ENCODE data around the gene TGFB1I1.
A peak's percentile ranks its signal among the peaks of the same experiment; 100 is the strongest.
"Not testable (repeated sequence)": the region's sequence is repeated elsewhere in the genome, so short reads cannot be mapped to it uniquely, and the experiment has no call there.

Gene TGFB1I1

GRCh38 chr16:31472709-31473203 lies 804 bp downstream of the TGFB1I1 start:
- DNase-seq = peak; percentile 89 to 92

DNA sequence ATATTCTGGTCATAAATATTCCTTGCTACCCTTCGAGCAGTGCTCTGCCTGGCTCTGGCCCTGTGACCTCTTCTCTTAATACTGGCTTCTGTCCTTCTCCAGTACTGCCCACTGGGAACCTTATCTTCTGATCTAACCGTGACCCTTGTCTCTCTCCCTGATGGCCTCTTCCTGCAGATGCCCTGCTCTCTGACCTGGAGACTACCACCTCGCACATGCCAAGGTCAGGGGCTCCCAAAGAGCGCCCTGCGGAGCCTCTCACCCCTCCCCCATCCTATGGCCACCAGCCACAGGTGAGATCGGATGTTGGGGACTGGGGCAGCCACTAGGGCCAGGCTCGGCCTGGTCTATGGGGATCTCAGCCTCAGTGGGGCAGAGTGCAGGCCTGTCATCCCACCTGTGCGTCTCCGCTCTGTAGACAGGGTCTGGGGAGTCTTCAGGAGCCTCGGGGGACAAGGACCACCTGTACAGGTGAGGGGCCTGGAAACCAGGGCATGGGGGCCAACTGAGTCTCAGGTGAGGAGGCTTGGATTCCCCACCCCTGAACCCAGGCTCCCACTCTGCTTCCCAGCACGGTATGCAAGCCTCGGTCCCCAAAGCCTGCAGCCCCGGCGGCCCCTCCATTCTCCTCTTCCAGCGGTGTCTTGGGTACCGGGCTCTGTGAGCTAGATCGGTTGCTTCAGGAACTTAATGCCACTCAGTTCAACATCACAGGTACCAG lies 1.5 kb downstream of the TGFB1I1 start:
- no peak for DNase-seq

- no peak for DNase-seq
Measured at GRCh38 chr16:31474173-31474714, 2.3 kb downstream of the TGFB1I1 start.

- DNase-seq = no peak
Measured at GRCh38 chr16:31474773-31475738, 3.1 kb downstream of the TGFB1I1 start.

- DNase-seq = no peak
Measured at GRCh38 chr16:31475946-31476302, 4.0 kb downstream of the TGFB1I1 start.

DNA sequence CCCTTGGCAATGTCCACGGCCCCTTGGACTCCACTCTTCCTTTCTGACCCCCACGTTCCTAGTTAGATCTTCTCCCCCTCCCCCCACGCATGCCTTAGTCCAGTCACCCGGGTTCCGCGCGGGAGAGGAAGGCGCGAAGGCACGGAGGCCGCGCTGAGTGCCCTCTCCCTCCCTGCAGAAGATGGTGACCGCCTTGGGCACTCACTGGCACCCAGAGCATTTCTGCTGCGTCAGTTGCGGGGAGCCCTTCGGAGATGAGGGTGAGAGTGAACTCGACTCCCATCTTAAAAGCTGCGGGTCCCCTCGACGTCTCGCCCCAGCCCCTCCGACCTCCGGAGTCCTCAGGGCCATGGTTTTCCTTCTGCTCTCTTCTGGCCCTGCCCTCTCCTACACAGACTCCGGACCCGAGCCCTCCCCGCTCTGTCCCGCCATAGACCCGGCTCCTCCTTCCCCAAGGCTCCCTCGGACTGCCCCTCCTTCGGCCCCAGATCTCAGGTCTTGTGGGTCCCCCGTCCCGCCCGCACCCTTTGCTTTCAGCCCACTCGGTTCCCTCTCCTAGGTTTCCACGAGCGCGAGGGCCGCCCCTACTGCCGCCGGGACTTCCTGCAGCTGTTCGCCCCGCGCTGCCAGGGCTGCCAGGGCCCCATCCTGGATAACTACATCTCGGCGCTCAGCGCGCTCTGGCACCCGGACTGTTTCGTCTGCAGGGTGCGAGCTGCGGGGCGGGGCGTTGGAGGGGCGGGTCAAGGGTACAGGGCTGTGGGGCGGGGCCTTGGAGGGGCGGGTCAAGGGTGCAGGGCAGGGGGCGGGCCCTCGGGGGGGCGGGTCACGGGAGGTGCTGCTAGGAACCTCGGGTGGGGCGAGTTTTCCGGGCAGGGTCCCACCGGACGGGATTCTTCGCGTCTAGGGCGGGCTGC lies 4.6 kb downstream of the TGFB1I1 start:
- no peak for DNase-seq

DNA sequence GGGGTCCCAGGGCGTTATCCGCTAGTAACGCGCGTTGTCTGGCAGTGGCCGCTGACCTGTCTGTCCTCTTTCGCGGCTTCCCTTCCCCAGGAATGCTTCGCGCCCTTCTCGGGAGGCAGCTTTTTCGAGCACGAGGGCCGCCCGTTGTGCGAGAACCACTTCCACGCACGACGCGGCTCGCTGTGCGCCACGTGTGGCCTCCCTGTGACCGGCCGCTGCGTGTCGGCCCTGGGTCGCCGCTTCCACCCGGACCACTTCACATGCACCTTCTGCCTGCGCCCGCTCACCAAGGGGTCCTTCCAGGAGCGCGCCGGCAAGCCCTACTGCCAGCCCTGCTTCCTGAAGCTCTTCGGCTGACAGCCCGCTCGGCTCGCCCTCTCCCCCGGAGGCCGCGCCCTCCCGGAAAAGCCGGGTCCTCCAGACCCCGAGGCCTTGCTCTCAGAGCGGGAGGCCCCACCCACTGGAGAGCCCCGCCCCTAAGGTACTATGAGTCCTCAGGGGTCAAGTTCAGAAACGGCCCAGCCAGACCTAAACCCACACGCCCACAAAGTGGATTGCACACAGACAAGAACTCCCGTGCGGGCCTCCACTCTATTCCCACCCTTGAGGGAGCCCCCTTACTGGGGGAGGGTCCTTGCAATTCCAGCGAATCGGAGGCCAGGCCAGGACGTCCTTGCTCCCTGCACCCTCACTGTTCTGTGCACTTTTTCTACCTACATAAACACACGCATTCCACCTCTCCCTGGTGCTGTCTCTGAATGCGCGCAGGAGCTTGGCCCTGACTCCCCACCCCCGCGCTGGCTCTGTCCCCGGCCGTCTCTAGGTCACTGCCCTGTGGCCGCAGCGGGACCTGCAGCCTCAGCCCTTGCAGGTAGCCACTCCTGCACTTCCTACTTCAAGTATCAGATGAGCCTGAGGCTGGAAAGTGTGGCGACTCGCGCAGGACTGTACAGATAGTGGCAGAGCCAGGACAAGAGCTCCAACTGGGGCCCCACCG lies 5.6 kb downstream of the TGFB1I1 start:
- no peak for DNase-seq

DNA sequence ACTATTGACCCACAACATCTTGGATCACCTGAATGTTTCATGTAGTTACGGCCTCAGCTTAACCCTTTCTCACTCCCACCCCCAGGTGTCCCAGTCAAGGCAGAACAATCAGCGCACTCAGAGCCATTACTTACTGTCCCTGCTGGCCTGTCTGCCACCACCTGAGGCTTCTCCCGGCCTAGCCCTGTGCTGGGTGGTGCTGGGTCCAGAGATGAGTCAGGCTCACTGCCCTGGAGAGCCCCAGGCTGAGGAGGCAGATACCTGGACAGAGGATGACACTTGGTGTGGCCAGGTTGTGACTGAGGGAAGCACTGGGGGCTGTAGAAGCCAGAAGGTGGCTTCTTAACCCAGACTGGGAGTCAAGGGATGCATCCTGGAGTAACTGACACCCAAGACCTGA lies 7.0 kb downstream of the TGFB1I1 start:
- DNase-seq = no peak

GRCh38 chr16:31479751-31480150 lies 7.8 kb downstream of the TGFB1I1 start:
- no peak for DNase-seq

DNA sequence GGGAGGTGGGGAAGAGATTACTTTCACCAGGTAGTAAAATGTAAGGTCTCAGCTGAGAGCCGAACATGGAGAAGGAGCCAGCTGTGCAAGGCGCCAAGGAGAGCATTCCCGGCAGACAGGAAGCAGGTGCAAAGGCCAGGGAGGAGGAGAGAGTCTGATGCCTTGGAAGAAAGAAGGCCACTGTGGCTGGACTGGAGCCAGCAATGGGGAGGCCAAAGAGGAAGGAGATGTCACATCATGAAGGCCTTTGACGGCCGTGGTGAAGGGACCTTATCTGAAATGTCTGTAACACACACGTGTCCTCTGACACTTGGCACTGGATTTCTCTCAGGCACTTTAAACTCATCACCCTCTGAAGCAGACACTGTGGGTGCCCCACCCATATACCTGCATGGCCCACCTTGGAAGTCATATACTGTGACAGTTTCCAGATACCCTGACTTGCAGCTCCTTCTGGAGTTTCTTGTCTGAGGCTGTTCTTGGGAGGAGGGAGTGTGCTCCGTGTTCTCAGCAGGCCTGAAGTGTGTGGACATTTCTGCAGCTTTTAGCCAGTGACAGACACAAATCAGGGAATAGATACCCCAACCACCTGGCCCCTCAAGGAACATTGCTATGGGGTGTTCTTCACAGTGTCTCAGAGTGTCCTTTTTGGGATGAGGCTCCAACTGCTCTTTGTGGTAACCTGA lies 9.0 kb downstream of the TGFB1I1 start:
- no peak for DNase-seq

DNA sequence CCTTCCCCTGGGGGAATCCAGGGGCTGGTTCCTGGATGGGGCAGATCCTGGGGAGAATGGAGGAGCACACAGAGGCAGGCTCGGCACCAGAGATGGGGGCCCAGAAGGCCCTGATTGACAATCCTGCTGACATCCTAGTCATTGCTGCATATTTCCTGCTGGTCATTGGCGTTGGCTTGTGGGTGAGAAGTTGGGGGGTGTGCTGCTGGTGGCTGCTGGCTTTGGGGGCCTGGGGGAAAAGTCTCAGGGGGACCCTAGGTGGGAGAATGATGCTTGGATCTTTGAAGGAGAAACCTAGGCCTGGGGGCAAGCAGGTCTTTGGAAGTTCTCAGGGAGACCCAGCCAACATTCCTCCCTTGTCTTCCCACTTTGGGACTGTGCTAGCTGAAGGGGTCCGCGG lies 11.1 kb downstream of the TGFB1I1 start, which contains the start of gene SLC5A2:
Gene SLC5A2, plus strand, starts transcription at position 43 of the 400 bp plus-strand sequence. Its CDS starts 14 bp downstream, at position 57.
- DNase-seq = no peak

DNA sequence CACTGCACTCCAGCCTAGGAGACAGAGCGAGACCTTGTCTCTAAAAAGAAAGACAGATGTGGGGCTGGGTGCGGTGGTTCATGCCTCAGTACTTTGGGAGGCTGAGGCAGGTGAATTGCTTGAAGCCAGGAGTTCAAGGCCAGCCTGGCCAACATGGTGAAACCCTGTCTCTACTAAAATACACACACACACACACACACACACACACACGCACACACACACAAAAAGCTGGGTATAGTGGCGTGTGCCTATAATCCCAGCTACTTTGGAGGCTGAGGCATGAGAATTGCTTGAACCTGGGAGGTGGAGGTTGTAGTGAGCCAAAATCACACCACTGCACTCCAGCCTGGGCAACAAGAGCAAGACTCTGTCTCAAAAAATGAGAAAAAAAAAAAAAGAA lies 12.1 kb downstream of the TGFB1I1 start:
- not testable (repeated sequence) for DNase-seq

- DNase-seq = no peak
Measured at GRCh38 chr16:31484491-31485171, 12.7 kb downstream of the TGFB1I1 start.

DNA sequence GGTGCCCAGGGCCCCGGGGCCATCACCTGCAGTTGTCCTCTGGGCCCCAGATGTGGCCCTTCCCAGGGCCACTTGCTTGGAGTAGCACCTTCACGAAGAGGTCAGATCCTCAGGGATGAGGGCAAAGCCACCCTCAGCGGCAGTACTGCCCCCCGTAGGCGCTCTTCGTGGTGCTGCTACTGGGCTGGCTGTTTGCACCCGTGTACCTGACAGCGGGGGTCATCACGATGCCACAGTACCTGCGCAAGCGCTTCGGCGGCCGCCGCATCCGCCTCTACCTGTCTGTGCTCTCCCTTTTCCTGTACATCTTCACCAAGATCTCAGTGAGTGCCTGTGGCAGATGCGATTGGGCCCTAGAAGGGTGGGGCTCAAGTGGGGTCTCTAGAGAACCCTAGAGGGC lies 13.6 kb downstream of the TGFB1I1 start:
- no peak for DNase-seq

DNA sequence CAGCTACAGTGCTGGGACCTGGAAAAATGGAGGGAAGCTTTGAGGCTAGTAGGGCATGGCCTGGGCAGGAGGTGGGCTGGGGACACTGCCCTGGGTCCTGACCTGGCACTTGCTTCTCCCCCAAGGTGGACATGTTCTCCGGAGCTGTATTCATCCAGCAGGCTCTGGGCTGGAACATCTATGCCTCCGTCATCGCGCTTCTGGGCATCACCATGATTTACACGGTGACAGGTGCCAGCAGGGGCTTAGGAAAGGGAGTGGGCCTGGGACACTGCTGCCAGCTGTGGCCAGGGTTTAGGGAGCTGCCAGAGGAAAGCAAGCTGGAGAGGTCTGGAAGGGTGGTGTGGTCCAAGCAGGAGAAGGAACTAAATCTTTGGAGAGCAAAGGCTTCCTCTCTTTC lies 14.1 kb downstream of the TGFB1I1 start:
- DNase-seq = no peak

DNA sequence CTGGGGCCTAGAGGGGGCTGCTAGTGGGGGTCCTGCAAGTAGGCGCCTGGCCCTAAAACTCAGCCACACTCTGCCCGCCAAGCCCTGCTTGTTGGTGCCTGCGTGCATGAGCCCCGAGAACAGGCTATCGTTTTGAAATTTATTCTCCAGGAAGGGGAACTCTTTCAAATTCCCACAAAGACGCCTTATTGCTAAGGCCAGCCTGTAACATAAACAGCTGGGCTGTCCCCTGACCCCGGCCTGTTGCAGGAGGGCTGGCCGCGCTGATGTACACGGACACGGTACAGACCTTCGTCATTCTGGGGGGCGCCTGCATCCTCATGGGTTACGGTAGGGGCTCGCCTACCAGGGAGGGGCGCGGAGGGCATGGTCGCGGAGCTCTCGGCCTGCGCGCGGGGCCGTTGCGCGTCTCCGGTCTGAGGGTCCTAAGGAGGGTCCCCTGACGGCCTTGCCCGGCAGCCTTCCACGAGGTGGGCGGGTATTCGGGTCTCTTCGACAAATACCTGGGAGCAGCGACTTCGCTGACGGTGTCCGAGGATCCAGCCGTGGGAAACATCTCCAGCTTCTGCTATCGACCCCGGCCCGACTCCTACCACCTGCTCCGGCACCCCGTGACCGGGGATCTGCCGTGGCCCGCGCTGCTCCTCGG lies 15.2 kb downstream of the TGFB1I1 start:
- no peak for DNase-seq

- DNase-seq = peak in 1 of 2 experiments; percentile 38
Measured at GRCh38 chr16:31487720-31488467, 15.9 kb downstream of the TGFB1I1 start.

Data from NCI-H446 (cell line).